ENCODE results near the gene RNF19B. TPM values are rescaled to one million over a fixed set of nuclear protein-coding genes. Genes with fewer than 3 reads are reported as not detected.
A peak's percentile ranks its signal among the peaks of the same experiment; 100 is the strongest.
"Not testable (repeated sequence)": the region's sequence is repeated elsewhere in the genome, so short reads cannot be mapped to it uniquely, and the experiment has no call there.

Gene RNF19B
- total RNA-seq, 2 donors from 2014 or later, result 40.3 to 101 TPM

GRCh38 chr1:32915766-32916706 is 48.6 kb downstream of the RNF19B start:
- intact Hi-C loops (cut with DNase I), result no loop called here
- no peak for DNase-seq (ENCODE audit: low spot score)

DNA sequence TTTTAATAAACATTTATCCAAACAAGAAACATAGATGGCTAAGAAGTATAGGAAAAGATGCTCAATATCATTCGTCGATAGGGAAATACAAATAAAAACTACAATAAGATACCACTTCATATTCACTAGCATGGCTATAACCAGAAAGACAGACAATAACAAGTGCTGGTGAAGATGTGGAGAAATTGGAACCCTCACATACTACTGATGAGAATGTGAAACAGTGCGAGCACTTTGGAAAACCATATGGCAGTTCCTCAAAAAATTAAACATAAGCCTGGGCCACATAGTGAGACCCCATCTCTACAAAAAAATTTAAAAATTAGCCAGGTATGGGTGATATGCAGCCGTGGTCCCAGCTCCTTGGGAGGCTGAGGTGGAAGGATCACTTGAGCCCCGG is 54.3 kb downstream of the RNF19B start:
- DNase-seq (ENCODE audit: low spot score), result no peak
- intact Hi-C loops (cut with DNase I), result no loop called here

DNA sequence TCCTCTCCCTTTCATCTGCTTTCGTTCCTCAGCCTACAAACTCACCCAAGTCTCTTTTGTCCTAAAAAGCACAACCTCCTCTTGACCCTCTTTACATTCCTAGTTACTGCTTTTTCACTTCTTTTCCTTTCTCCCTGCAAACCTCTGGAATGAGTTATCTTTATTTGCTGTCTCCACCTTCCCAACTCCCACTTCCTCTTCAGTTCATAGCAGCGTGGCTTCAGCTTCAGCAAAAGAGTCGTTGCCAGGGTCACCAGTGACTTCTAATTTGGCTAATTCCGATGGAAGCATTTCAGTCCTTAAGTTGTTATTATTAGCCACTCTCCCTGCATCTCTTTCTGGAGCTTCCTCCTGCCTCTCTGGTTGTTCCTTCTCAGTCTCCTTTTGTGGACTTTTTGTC is 57.2 kb downstream of the RNF19B start:
- intact Hi-C loops (cut with DNase I), result no loop called here
- no peak for DNase-seq (ENCODE audit: low spot score)

DNA sequence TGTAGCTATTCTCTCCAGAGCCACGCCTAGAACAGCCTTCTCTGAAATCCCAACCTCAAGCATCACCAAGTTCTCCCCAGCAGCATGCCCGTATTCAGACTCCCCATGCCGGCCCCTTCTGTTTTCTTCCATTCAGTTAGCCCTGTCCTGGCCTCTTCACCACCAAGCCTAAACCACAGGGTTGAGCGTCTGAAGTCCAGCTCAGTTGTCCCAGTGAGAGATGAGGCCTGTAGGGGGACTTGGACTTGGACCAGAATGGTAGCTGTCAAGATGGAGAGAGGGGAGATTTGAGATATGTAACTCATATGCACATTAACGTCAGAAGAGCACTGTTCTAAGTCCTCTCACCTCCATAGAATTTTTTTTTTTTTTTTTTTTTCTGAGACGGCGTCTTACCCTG is 58.0 kb downstream of the RNF19B start:
- intact Hi-C loops (cut with DNase I), result no loop called here
- DNase-seq (ENCODE audit: low spot score), result no peak

GRCh38 chr1:32905588-32905987 is 59.0 kb downstream of the RNF19B start:
- intact Hi-C loops (cut with DNase I); DNase-seq (ENCODE audit: low spot score): not testable (repeated sequence)

GRCh38 chr1:32904797-32905196 is 59.8 kb downstream of the RNF19B start:
- intact Hi-C loops (cut with DNase I), result no loop called here
- DNase-seq (ENCODE audit: low spot score), result no peak

GRCh38 chr1:32903991-32904785 is 60.4 kb downstream of the RNF19B start:
- DNase-seq (ENCODE audit: low spot score), result no peak
- intact Hi-C loops (cut with DNase I), result no loop called here

GRCh38 chr1:32902535-32902920 is 62.1 kb downstream of the RNF19B start:
- DNase-seq (ENCODE audit: low spot score), result no peak
- intact Hi-C loops (cut with DNase I), result no loop called here

DNA sequence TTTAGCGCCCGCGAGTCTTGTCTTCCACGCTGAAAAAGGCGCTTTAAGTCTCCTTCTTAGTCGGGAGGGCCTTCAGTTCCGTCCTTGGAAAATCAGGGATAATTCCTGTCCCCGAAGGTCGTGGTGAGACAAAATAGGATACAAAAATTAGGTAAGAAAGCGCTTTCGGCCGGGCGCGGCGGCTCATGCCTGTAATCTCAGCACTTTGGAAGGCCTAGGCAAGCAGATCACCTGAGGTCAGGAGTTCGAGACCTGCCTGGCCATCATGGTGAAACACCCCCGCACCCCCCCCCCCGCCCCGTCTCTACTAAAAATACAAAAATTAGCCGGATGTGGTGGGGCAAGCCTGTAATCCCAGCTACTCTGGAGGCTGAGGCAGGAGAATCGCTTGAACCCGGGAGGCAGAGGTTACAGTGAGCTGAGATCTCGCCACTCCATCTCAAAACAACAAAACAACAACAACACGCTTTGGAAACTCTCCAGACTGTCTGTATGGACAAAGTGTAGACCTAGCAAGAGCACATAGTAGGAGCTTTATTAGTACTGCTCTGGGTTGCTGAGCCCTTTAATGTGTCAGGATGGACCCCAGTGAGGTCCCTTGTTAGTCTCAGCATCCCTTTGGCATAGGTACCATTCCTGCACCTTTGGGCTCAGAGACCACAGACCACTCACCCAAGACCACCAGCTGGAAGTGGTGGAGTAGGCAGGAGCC is 62.6 kb downstream of the RNF19B start:
- intact Hi-C loops (cut with DNase I), result no loop called here
- no peak for DNase-seq (ENCODE audit: low spot score)

GRCh38 chr1:32900956-32901822 is 63.4 kb downstream of the RNF19B start, which contains the start of gene TMEM54:
Gene TMEM54 (minus strand): TSS chr1:32901389. CDS start chr1:32901238, 151 bp downstream.
- intact Hi-C loops (cut with DNase I), result no loop called here
- no peak for DNase-seq (ENCODE audit: low spot score)

- intact Hi-C loops (cut with DNase I), result no loop called here
- no peak for DNase-seq (ENCODE audit: low spot score)
These were observed 64.1 kb downstream of the RNF19B start for GRCh38 chr1:32900371-32900955.

- intact Hi-C loops (cut with DNase I), result no loop called here
- no peak for DNase-seq (ENCODE audit: low spot score)
These were observed 64.9 kb downstream of the RNF19B start for GRCh38 chr1:32899586-32900296.

GRCh38 chr1:32898958-32899357 is 65.7 kb downstream of the RNF19B start:
- intact Hi-C loops (cut with DNase I), result no loop called here

GRCh38 chr1:32898056-32898455 is 66.6 kb downstream of the RNF19B start:
- no peak for DNase-seq (ENCODE audit: low spot score)
- intact Hi-C loops (cut with DNase I), result no loop called here

More at GRCh38 chr1:32898958-32899357, 65.7 kb downstream of the RNF19B start:
- no peak for DNase-seq (ENCODE audit: low spot score)

DNA sequence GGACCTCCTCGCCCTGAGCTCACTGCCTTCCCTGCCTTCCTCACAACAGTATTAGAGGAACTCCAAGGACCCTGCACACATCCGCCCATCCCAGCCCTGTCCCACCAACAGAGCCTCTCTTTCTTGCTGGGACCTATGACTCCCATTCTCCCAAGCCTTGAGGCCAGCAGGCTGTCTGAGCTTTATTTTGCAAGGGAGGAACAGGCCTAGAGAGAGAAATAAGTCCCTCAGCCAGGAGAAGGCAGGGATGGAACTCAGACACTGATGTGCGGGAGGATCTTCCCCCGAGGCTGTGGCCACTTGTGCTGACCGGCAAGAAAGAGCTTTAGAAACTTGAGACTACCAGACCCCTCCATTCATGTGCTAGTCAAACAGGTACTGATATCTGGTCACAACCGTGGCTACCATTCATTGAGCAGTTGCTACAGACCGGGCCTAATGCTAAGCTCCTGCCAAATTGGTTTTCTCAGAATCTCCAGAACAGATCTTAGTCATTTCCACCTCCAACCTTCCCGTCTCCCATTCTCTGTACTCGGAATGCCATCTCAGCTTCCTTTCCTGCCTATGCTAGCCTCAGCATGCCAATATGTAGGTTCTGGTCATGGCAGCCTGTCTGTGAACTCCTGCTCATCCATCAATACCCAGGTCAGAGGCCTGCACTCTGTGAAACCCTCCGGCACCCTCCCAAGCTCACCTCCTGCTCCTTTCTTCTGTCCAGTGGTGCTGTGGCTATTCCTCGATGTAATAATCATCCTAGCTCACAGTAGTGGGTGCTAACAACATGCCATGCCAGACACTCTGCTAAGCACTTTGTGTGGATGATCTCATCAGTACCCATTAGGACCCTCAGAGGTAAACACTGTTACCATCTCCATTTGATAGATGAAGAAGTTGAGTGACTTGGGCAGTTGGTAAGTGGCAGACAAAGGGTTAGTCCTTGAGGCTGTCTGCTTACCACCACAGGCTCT is 67.2 kb downstream of the RNF19B start:
- peak; percentile 53 for DNase-seq (ENCODE audit: low spot score)
- intact Hi-C loops (cut with DNase I), result no loop called here

GRCh38 chr1:32896451-32896850 is 68.2 kb downstream of the RNF19B start:
- no peak for DNase-seq (ENCODE audit: low spot score)
- intact Hi-C loops (cut with DNase I), result no loop called here

Measured in posterior vena cava (tissue), 2 donors.